HepG2 (cell line): ENCODE measurements around the gene STON1. TPM values are rescaled to one million over a fixed set of nuclear protein-coding genes. Genes with fewer than 3 reads are reported as not detected.

Experiments
- ATAC-seq: fragments of 200-7000 bp; cut with Tn5 transposase; 3 replicates; pipeline ENCODE4 v1.9.1; 2020; ENCODE audit warnings: mild to moderate bottlenecking, moderate library complexity
- BruUV-seq: library from RNA; stranded (reverse); fragments of 400-500 nt; replicated peaks from 2 replicates; lab custom pipeline; 2021; lab: Mats Ljungman, UMichigan
- CTCF ChIA-PET: fragments of 300-600 bp; formaldehyde crosslinking; extraction: SDS; loops from one replicate; lab custom pipeline; 2021; ENCODE audit warnings: low total read pairs, inconsistent platforms, low intra/inter-chr PET ratio; lab: Yijun Ruan, JAX
- POLR2A ChIA-PET: fragments of 350-600 bp; sonication (Branson Sonifier 250); formaldehyde crosslinking; loops from one replicate; lab custom pipeline; 2020; ENCODE audit warnings: antibody characterized with exemption, inconsistent platforms; lab: Yijun Ruan, JAX
- DNase-seq: peaks from one replicate; pipeline ENCODE4 v3.0.0-alpha.2; 2015; ENCODE audit warnings: low spot score
- FAIRE-seq: peaks from 3 replicates; lab custom pipeline; 2011; peaks lifted over from hg19 to GRCh38; lab: Jason Lieb, UNC
- H2AFZ ChIP-seq: one replicate; pipeline ENCODE4 v1.6.1; 2011; ENCODE audit warnings: low read length, inconsistent platforms
- H3K27ac ChIP-seq: fragments of 300-600 bp; 3 replicates; pipeline ENCODE4 v1.8.0; 2011; ENCODE audit warnings: mixed run types, mild to moderate bottlenecking, mixed read lengths, low read length, inconsistent platforms; ENCODE audit not compliant: insufficient read depth; ENCODE audit errors: extremely low read length
- H3K27me3 ChIP-seq, 2 experiments: fragments of 200-600 bp in 1 of 2; 2 replicates in 1 of 2; 3 replicates in 1 of 2; pipeline versions ENCODE4 v1.6.0 to v1.8.0; 2011; ENCODE audit warnings: low read length in 2 of 2, mild to moderate bottlenecking in 2 of 2, moderate library complexity in 2 of 2, inconsistent platforms in 1 of 2; ENCODE audit not compliant: insufficient read depth in 2 of 2, control insufficient read depth in 1 of 2
- H3K36me3 ChIP-seq, 2 experiments: fragments of 200-600 bp in 1 of 2; replicated peaks in 1 of 2; 2 replicates in 1 of 2; 3 replicates in 1 of 2; pipeline versions ENCODE4 v1.5.1 to v1.8.0; 2011; ENCODE audit warnings: low read length in 2 of 2, inconsistent platforms in 1 of 2; ENCODE audit not compliant: insufficient read depth in 2 of 2, control insufficient read depth in 1 of 2
- H3K4me1 ChIP-seq: 2 replicates; pipeline ENCODE4 v1.5.1; 2012; ENCODE audit warnings: low read length, inconsistent platforms; ENCODE audit not compliant: insufficient read depth
- H3K4me2 ChIP-seq: 2 replicates; pipeline ENCODE4 v1.6.0; 2011; ENCODE audit warnings: low read depth, low read length, inconsistent platforms
- H3K4me3 ChIP-seq, 3 experiments: fragments of 200-600 bp in 1 of 3; sonication (generic), shearing (Covaris generic) in 1 of 3; replicated peaks in 1 of 3; 2 replicates each; pipeline ENCODE4 v1.5.1; 2011 to 2016; ENCODE audit warnings: low read length in 3 of 3, inconsistent platforms in 2 of 3, low read depth in 2 of 3, mild to moderate bottlenecking in 2 of 3, control low read depth in 1 of 3, mixed read lengths in 1 of 3; ENCODE audit not compliant: insufficient read depth in 1 of 3
- H3K79me2 ChIP-seq: one replicate; pipeline ENCODE4 v1.6.1; 2011; ENCODE audit warnings: low read length, inconsistent platforms; ENCODE audit not compliant: insufficient read depth
- H3K9ac ChIP-seq: 2 replicates; pipeline ENCODE4 v1.6.0; 2011; ENCODE audit warnings: mild to moderate bottlenecking, low read depth, low read length, inconsistent platforms; ENCODE audit not compliant: insufficient read depth
- H3K9me3 ChIP-seq: 2 replicates; pipeline ENCODE4 v1.5.1; 2012; ENCODE audit warnings: mild to moderate bottlenecking, low read length
- H4K20me1 ChIP-seq: 2 replicates; pipeline ENCODE4 v1.6.0; 2011; ENCODE audit warnings: inconsistent platforms, mild to moderate bottlenecking, low read length, moderate library complexity; ENCODE audit not compliant: insufficient read depth
- U2AF2 ChIP-seq: fragments of 200-400 bp; formaldehyde crosslinking; IDR thresholded peaks from 2 replicates; pipeline ENCODE4 v1.6.1; 2017; ENCODE audit warnings: low read depth, mild to moderate bottlenecking, low read length
- ZBTB8A ChIP-seq: sonication (generic); formaldehyde crosslinking; IDR thresholded peaks from 2 replicates; pipeline ENCODE4 v1.4.0; 2020; ENCODE audit warnings: mild to moderate bottlenecking, low read depth, missing genetic modification reagents, borderline replicate concordance
- ZNF607 ChIP-seq: sonication (generic); formaldehyde crosslinking; IDR thresholded peaks from 2 replicates; pipeline ENCODE4 v1.5.1; 2020; ENCODE audit warnings: missing genetic modification reagents, mild to moderate bottlenecking, borderline replicate concordance
- ZNF891 ChIP-seq: sonication (generic); formaldehyde crosslinking; IDR thresholded peaks from 2 replicates; pipeline ENCODE4 v1.5.0; 2020; ENCODE audit warnings: mild to moderate bottlenecking, missing genetic modification reagents
- WGBS: methylation state at CpG from one replicate; pipeline ENCODE4 v1.1.6; 2017; ENCODE audit warnings: low lambda C conversion rate; 5-methylcytosine and 5-hydroxymethylcytosine counted together
- in situ Hi-C: cut with HindIII; loops from 2 replicates; pipeline ENCODE4 v1.10.0; 2017; ENCODE audit warnings: low pct_unique_long_range_greater_than_20kb; ENCODE audit not compliant: extremely low pct_ligation_motif_present
- intact Hi-C: fragments of 100-400 bp; cut with micrococcal nuclease; formaldehyde crosslinking; loops from one replicate; pipeline ENCODE4 v1.10.0; 2022; ENCODE audit not compliant: unreplicated experiment
- polyA plus RNA-seq, 8 experiments: library from polyadenylated mRNA; depleted of rRNA in 3 of 8; stranded (reverse) in 7 of 8; unstranded in 1 of 8; fragments of >200 nt; fragmentation: Illumina TruSeq in 4 of 8; extraction: Trizol in 4 of 8; gene quantifications; 2 replicates each; pipeline versions ENCODE4 v1.2.1 to v1.2.3, GENCODE V29; 2011 to 2016; ENCODE audit warnings: low read depth in 4 of 8, missing spikeins in 1 of 8, mixed read lengths in 1 of 8; ENCODE audit not compliant: insufficient read depth in 1 of 8
- total RNA-seq, 5 experiments: library from RNA; depleted of rRNA; stranded (reverse); fragments of >200 nt; fragmentation: Illumina TruSeq; extraction: Trizol; gene quantifications; 2 replicates each; pipeline ENCODE4 v1.2.3, GENCODE V29; 2016; ENCODE audit warnings: low read depth in 1 of 5
- TF ChIP-seq, protein P1 (sequence below): sonication (generic); formaldehyde crosslinking; IDR thresholded peaks from 2 replicates; pipeline ENCODE4 v1.8.1; 2022; ENCODE audit warnings: low read depth, mild to moderate bottlenecking, missing genetic modification reagents
- TF ChIP-seq, protein P2 (sequence below): sonication (generic); formaldehyde crosslinking; IDR thresholded peaks from 2 replicates; pipeline ENCODE4 v1.5.1; 2020; ENCODE audit warnings: missing genetic modification reagents, mild to moderate bottlenecking, borderline replicate concordance

The STON1 gene
- total and polyA plus RNA-seq, 2 of the 13 experiments (the other 11 are each of a cell fraction or from before 2014, with no cell fraction given): 0.09 to 0.28 TPM

DNA sequence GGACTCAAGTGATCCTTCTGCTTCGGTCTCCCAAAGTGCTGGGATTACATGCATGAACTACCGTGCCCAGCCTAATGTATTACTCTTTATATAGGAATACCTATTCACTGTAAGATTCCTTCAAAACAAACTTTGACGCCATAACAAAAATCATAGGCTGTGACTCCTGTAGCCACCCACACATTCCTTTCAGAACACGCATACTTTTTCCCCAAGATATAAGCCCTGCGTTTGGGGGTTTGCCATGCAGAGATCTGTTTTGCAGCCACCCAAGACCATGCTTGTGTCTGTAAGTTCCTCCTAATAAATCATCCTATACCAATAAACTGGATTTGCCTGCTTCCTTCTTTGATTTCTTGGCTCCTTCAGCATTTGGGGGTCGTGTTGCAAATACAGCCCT is 46.0 kb upstream of the STON1 start:
- Histone ChIP-seq H3K9ac (no peak overlapping the region), H4K20me1 (no peaks in the 10 kb centered on the region), H3K4me1 (peaks cover 13% of the 10 kb centered on the region), H3K9me3 (no peaks in the 10 kb centered on the region), H3K4me3 (no peak overlapping the region), H3K4me2 (no peak overlapping the region), H3K36me3 (peaks cover 5 to 25% of the 10 kb centered on the region in 2 experiments; a peak in 4 of 5 replicates), H3K79me2 (no peaks in the 10 kb centered on the region), H3K27me3 (no peaks in the 10 kb centered on the region), H3K27ac (no peak overlapping the region), H2AFZ (no peak overlapping the region)
- in situ Hi-C loops (no loop called here), intact Hi-C loops (no loop called here)
- ATAC-seq (no peak), FAIRE-seq (no peak), DNase-seq (no peak)
- TF ChIP-seq ZNF891 (CRISPR knock-in tag) (no peak), ZNF607 (CRISPR knock-in tag) (no peak), ZBTB8A (CRISPR knock-in tag) (no peak), U2AF2 (no peak)
- TF ChIP-seq, protein P1, sequence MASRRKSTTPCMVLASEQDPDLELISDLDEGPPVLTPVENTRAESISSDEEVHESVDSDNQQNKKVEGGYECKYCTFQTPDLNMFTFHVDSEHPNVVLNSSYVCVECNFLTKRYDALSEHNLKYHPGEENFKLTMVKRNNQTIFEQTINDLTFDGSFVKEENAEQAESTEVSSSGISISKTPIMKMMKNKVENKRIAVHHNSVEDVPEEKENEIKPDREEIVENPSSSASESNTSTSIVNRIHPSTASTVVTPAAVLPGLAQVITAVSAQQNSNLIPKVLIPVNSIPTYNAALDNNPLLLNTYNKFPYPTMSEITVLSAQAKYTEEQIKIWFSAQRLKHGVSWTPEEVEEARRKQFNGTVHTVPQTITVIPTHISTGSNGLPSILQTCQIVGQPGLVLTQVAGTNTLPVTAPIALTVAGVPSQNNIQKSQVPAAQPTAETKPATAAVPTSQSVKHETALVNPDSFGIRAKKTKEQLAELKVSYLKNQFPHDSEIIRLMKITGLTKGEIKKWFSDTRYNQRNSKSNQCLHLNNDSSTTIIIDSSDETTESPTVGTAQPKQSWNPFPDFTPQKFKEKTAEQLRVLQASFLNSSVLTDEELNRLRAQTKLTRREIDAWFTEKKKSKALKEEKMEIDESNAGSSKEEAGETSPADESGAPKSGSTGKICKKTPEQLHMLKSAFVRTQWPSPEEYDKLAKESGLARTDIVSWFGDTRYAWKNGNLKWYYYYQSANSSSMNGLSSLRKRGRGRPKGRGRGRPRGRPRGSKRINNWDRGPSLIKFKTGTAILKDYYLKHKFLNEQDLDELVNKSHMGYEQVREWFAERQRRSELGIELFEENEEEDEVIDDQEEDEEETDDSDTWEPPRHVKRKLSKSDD: no peak
- TF ChIP-seq, protein P2, sequence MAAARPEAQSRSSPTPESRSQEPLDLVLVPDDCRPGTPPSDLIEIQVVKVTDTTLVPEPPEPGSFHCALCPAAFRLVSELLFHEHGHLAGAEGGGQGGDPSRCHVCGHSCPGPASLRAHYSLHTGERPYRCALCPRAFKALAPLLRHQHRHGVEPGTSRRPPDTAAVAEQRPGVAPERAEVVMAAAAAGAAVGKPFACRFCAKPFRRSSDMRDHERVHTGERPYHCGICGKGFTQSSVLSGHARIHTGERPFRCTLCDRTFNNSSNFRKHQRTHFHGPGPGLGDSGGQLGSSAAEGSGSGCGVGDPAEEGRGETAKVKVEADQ: no peak
- ChIA-PET CTCF (no interaction called here), POLR2A (no interaction called here)
- WGBS: 90% methylated on average over 6 of the region's 6 CpGs
- BruUV-seq: no TSS peak
